Measurements from ENCODE around the gene DISP3.

DNA sequence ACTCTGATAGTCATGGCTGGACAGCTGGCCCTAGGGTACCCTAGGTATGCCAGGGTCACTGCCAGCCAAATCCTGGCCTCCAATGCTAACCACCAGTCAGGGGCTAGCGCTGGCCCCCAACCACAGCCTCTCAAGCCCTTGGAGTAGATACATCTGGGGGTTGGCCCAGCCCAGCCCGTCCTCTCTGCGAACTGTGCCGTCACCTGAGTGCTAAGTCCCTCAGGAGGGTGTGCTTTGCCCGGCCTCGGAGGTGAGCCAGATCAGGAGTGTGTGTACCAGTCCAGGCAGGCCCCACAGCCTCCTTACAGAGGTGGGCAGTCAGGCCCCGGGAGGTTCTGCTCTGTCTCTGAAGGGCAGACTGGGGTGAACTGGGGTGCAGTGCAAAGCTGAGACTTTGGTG lies 34.0 kb upstream of the DISP3 start:
- TF ChIP-seq CTCF (conservative IDR thresholded peaks at IDR 0.05; ENCODE audit: low read depth, low read length) (no peak), RCOR1 (IDR thresholded peaks at IDR 0.05; ENCODE audit: insufficient replicate concordance, low read length) (no peak), POLR2A (IDR thresholded peaks at IDR 0.05; ENCODE audit: low read depth, low read length) (no peak), USF2 (IDR thresholded peaks at IDR 0.05; ENCODE audit: low read depth, low read length) (no peak), CEBPB (IDR thresholded peaks at IDR 0.05; ENCODE audit: low read depth, low read length) (no peak), MAFK (IDR thresholded peaks at IDR 0.05; ENCODE audit: low read depth, low read length) (no peak)

Data from IMR-90 (cell line).